ENCODE results near the gene PDE4DIP. TPM values are rescaled to one million over a fixed set of nuclear protein-coding genes. Genes with fewer than 3 reads are reported as not detected.
"Not testable (repeated sequence)": the region's sequence is repeated elsewhere in the genome, so short reads cannot be mapped to it uniquely, and the experiment has no call there.

PDE4DIP gene
- total and polyA plus RNA-seq, 4 experiments from 2014 or later = 10.1 to 115 (median 68.4) TPM

GRCh38 chr1:148829365-148829764 lies 14.9 kb upstream of the PDE4DIP start:
- intact Hi-C loops (cut with micrococcal nuclease); H3K4me3 Mint-ChIP-seq; H3K36me3 ChIP-seq (ENCODE audit: insufficient read depth, low read length); CTCF ChIA-PET (ENCODE audit: partially characterized antibody); H3K4me1 Mint-ChIP-seq; POLR2A ChIA-PET (ENCODE audit: partially characterized antibody); H3K9me3 ChIP-seq (ENCODE audit: control insufficient read depth in 1 of 2, low read length in 2 of 2); H3K27ac Mint-ChIP-seq; H3K36me3 Mint-ChIP-seq; H3K9me3 Mint-ChIP-seq; H3K4me1 ChIP-seq (ENCODE audit: insufficient read depth, low read length); DNase-seq; H3K4me3 ChIP-seq (ENCODE audit: low read length in 2 of 2); H3K27ac ChIP-seq (ENCODE audit: low read depth, low read length); H3K27me3 Mint-ChIP-seq; H3K27me3 ChIP-seq (ENCODE audit: insufficient read depth, low read length): not testable (repeated sequence)

DNA sequence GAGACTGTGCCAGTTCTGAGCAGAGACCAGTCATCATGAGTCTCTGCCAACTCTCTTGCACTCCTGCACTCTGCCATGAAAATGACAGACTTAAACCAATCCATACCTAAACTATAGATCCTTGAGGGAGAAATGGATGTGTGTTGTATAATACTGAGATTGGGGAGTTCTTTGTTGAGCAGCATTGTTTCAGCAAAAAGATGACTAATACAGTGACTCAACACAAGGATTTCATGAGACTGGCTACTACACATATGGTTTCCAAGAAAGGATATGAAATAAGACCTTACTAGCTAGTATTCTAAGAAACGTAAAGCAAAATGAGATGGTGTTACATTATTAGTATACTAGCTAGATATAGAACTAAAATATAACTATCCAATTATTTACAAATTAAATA lies 3.0 kb upstream of the PDE4DIP start:
- H3K27ac Mint-ChIP-seq; H3K9me3 Mint-ChIP-seq; H3K4me3 Mint-ChIP-seq; H3K36me3 Mint-ChIP-seq; POLR2A ChIA-PET (ENCODE audit: partially characterized antibody); intact Hi-C loops (cut with micrococcal nuclease); H3K27me3 Mint-ChIP-seq; CTCF ChIA-PET (ENCODE audit: partially characterized antibody); H3K27ac ChIP-seq (ENCODE audit: low read depth, low read length); DNase-seq; H3K4me1 Mint-ChIP-seq; H3K27me3 ChIP-seq (ENCODE audit: insufficient read depth, low read length); H3K4me3 ChIP-seq (ENCODE audit: low read length in 2 of 2); H3K36me3 ChIP-seq (ENCODE audit: insufficient read depth, low read length); H3K9me3 ChIP-seq (ENCODE audit: control insufficient read depth in 1 of 2, low read length in 2 of 2); H3K4me1 ChIP-seq (ENCODE audit: insufficient read depth, low read length): not testable (repeated sequence)

GRCh38 chr1:148844651-148845050 lies 423 bp downstream of the PDE4DIP start:
- H3K27me3 ChIP-seq (ENCODE audit: insufficient read depth, low read length); H3K9me3 Mint-ChIP-seq; H3K36me3 ChIP-seq (ENCODE audit: insufficient read depth, low read length); intact Hi-C loops (cut with micrococcal nuclease); H3K27ac ChIP-seq (ENCODE audit: low read depth, low read length); H3K27ac Mint-ChIP-seq; DNase-seq; H3K4me1 ChIP-seq (ENCODE audit: insufficient read depth, low read length); H3K9me3 ChIP-seq (ENCODE audit: control insufficient read depth in 1 of 2, low read length in 2 of 2); CTCF ChIA-PET (ENCODE audit: partially characterized antibody); H3K36me3 Mint-ChIP-seq; H3K4me3 ChIP-seq (ENCODE audit: low read length in 2 of 2); H3K27me3 Mint-ChIP-seq; POLR2A ChIA-PET (ENCODE audit: partially characterized antibody); H3K4me1 Mint-ChIP-seq; H3K4me3 Mint-ChIP-seq: not testable (repeated sequence)

DNA sequence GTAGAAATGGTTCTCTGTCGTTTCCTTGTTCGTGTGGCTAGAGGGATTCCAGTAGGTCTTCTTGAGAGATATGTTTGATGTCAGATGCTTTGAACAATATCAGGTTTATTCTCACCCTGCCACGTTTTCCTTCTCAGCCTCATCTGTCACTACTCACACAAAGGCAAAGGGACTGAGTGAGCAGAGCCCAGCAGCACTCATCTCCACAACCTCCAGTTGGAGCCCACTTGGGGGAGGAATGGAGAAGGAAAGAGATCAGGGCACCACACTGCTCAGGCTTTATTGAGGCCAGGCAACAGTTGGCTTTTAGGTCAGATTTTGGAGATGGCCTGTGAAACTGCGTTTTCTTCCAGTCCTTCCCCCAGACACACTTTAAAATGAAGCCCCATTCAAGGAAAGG lies 840 bp downstream of the PDE4DIP start:
- H3K27me3 Mint-ChIP-seq; H3K4me3 Mint-ChIP-seq; intact Hi-C loops (cut with micrococcal nuclease); H3K36me3 ChIP-seq (ENCODE audit: insufficient read depth, low read length); POLR2A ChIA-PET (ENCODE audit: partially characterized antibody); H3K4me1 Mint-ChIP-seq; H3K4me3 ChIP-seq (ENCODE audit: low read length in 2 of 2); H3K27ac ChIP-seq (ENCODE audit: low read depth, low read length); H3K4me1 ChIP-seq (ENCODE audit: insufficient read depth, low read length); H3K27me3 ChIP-seq (ENCODE audit: insufficient read depth, low read length); DNase-seq; CTCF ChIA-PET (ENCODE audit: partially characterized antibody); H3K9me3 ChIP-seq (ENCODE audit: control insufficient read depth in 1 of 2, low read length in 2 of 2); H3K9me3 Mint-ChIP-seq; H3K36me3 Mint-ChIP-seq; H3K27ac Mint-ChIP-seq: not testable (repeated sequence)

- H3K27me3 ChIP-seq (ENCODE audit: insufficient read depth, low read length); H3K4me3 Mint-ChIP-seq; H3K4me1 ChIP-seq (ENCODE audit: insufficient read depth, low read length); H3K4me1 Mint-ChIP-seq; H3K36me3 ChIP-seq (ENCODE audit: insufficient read depth, low read length); H3K9me3 Mint-ChIP-seq; POLR2A ChIA-PET (ENCODE audit: partially characterized antibody); H3K4me3 ChIP-seq (ENCODE audit: low read length in 2 of 2); DNase-seq; CTCF ChIA-PET (ENCODE audit: partially characterized antibody); H3K27me3 Mint-ChIP-seq; H3K27ac Mint-ChIP-seq; intact Hi-C loops (cut with micrococcal nuclease); H3K27ac ChIP-seq (ENCODE audit: low read depth, low read length); H3K36me3 Mint-ChIP-seq; H3K9me3 ChIP-seq (ENCODE audit: control insufficient read depth in 1 of 2, low read length in 2 of 2): not testable (repeated sequence)
Measured at GRCh38 chr1:148850347-148850746, 6.1 kb downstream of the PDE4DIP start.

DNA sequence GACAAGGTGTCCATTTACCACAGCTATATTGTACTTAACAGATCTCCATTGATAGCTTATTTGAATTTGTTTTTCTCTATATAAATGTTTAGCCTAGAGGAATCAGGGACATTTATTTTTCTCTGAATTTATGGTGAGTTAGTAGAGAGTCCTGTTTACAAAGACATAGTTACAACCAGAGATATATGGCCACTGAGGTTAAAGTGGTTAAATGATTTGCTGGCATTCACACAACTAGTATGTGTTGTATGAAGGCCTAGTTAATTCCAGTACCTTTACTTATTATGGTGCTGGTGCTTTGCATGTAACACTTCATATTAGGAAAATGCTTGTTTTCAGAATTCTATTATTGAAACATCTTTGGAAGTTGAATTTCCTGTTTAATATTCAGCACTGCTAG lies 6.6 kb downstream of the PDE4DIP start:
- intact Hi-C loops (cut with micrococcal nuclease); H3K27me3 ChIP-seq (ENCODE audit: insufficient read depth, low read length); H3K9me3 ChIP-seq (ENCODE audit: control insufficient read depth in 1 of 2, low read length in 2 of 2); H3K27ac Mint-ChIP-seq; H3K9me3 Mint-ChIP-seq; H3K36me3 ChIP-seq (ENCODE audit: insufficient read depth, low read length); H3K36me3 Mint-ChIP-seq; H3K4me3 ChIP-seq (ENCODE audit: low read length in 2 of 2); H3K4me3 Mint-ChIP-seq; H3K27ac ChIP-seq (ENCODE audit: low read depth, low read length); H3K4me1 Mint-ChIP-seq; CTCF ChIA-PET (ENCODE audit: partially characterized antibody); H3K4me1 ChIP-seq (ENCODE audit: insufficient read depth, low read length); DNase-seq; POLR2A ChIA-PET (ENCODE audit: partially characterized antibody); H3K27me3 Mint-ChIP-seq: not testable (repeated sequence)

DNA sequence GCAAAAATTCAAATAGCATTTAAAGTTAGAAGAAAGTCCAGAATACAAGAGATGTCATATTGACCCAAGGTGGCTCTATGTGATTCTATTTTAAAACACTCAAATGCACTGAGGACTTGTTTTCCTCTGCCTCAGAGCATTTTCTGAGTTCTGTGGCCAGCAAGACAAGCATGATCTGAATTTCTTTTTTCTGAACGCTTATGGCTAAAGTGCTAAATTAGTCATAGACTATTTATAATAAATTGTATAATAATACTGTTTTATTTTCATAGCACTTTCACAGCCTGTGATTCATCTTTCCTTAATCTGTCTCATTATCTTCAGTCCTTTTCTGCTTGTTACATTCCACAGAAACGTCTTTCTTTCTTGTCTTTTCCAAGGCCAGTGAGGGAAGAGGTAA lies 7.5 kb downstream of the PDE4DIP start:
- H3K27me3 Mint-ChIP-seq; DNase-seq; H3K27me3 ChIP-seq (ENCODE audit: insufficient read depth, low read length); H3K9me3 ChIP-seq (ENCODE audit: control insufficient read depth in 1 of 2, low read length in 2 of 2); H3K27ac ChIP-seq (ENCODE audit: low read depth, low read length); H3K9me3 Mint-ChIP-seq; H3K36me3 ChIP-seq (ENCODE audit: insufficient read depth, low read length); H3K27ac Mint-ChIP-seq; H3K36me3 Mint-ChIP-seq; H3K4me3 ChIP-seq (ENCODE audit: low read length in 2 of 2); H3K4me1 Mint-ChIP-seq; CTCF ChIA-PET (ENCODE audit: partially characterized antibody); H3K4me1 ChIP-seq (ENCODE audit: insufficient read depth, low read length); H3K4me3 Mint-ChIP-seq; intact Hi-C loops (cut with micrococcal nuclease); POLR2A ChIA-PET (ENCODE audit: partially characterized antibody): not testable (repeated sequence)

DNA sequence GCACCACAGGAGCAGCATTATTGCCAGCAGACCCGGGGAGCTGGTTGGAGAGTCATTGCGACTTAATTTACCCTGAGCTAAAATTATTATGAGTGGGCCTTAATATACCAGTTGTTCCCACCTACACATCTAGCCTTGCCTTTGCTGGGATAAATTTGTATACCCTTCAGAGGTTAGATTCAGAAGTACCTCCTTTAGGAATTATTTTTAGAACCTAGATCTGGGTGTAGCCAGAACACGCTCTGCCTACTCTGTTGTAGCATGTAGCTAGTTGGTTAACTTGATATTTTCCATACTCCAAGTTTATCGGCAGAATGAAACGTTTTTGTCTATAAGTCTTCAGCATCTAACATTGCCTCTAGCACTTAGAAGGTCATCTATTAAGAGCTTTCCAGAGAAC lies 9.1 kb downstream of the PDE4DIP start:
- not testable (repeated sequence) for H3K27me3 ChIP-seq (ENCODE audit: insufficient read depth, low read length); H3K4me3 Mint-ChIP-seq; H3K27me3 Mint-ChIP-seq

More for the DNA sequence above, 9.1 kb downstream of the PDE4DIP start:
- H3K36me3 ChIP-seq (ENCODE audit: insufficient read depth, low read length); H3K27ac ChIP-seq (ENCODE audit: low read depth, low read length); H3K4me3 ChIP-seq (ENCODE audit: low read length in 2 of 2); H3K9me3 ChIP-seq (ENCODE audit: control insufficient read depth in 1 of 2, low read length in 2 of 2); DNase-seq; H3K4me1 ChIP-seq (ENCODE audit: insufficient read depth, low read length); H3K36me3 Mint-ChIP-seq; H3K27ac Mint-ChIP-seq; H3K9me3 Mint-ChIP-seq; CTCF ChIA-PET (ENCODE audit: partially characterized antibody); H3K4me1 Mint-ChIP-seq; POLR2A ChIA-PET (ENCODE audit: partially characterized antibody); intact Hi-C loops (cut with micrococcal nuclease): not testable (repeated sequence)
